H1 (cell line): ENCODE data around the gene AIFM1. TPM values are rescaled to one million over a fixed set of nuclear protein-coding genes. Genes with fewer than 3 reads are reported as not detected.

ENCODE experiments used
- CTCF ChIA-PET: fragments of 300-600 bp; sonication (Branson Sonifier 250); formaldehyde crosslinking; loops from one replicate; lab custom pipeline; 2021; ENCODE audit not compliant: partially characterized antibody; lab: Charles Lee
- POLR2A ChIA-PET: fragments of 300-600 bp; sonication (Branson Sonifier 250); formaldehyde crosslinking; loops from one replicate; lab custom pipeline; 2021; ENCODE audit warnings: inconsistent platforms; ENCODE audit not compliant: partially characterized antibody; lab: Charles Lee
- DNase-seq, 2 experiments: peaks; one replicate each; pipeline versions ENCODE4 v3.0.0 to v3.0.0-alpha.2; 2010 to 2022; ENCODE audit warnings: low spot score in 2 of 2, low read depth in 1 of 2, mixed read lengths in 1 of 2
- FAIRE-seq: peaks from 2 replicates; lab custom pipeline; 2011; peaks lifted over from hg19 to GRCh38; lab: Jason Lieb, UNC
- H2AFZ ChIP-seq: 2 replicates; pipeline ENCODE4 v1.8.1; 2012; ENCODE audit warnings: low read length, inconsistent platforms
- H2AK5ac ChIP-seq: 2 replicates; pipeline ENCODE4 v1.6.1; 2013; ENCODE audit warnings: low read depth, low read length
- H2BK120ac ChIP-seq: replicated peaks from 2 replicates; pipeline ENCODE3; 2013; ENCODE audit warnings: low read depth, low read length, inconsistent platforms
- H2BK12ac ChIP-seq: 2 replicates; pipeline ENCODE4 v1.6.1; 2013; ENCODE audit warnings: low read depth, low read length
- H2BK15ac ChIP-seq: 2 replicates; pipeline ENCODE4 v1.6.1; 2013; ENCODE audit warnings: low read length
- H2BK20ac ChIP-seq: 2 replicates; pipeline ENCODE4 v1.6.1; 2013; ENCODE audit warnings: low read length
- H2BK5ac ChIP-seq: 2 replicates; pipeline ENCODE4 v1.6.1; 2013; ENCODE audit warnings: low read depth, low read length
- H3K14ac ChIP-seq: 2 replicates; pipeline ENCODE4 v1.6.1; 2013; ENCODE audit warnings: inconsistent platforms; ENCODE audit not compliant: insufficient read length
- H3K18ac ChIP-seq: 2 replicates; pipeline ENCODE4 v1.6.1; 2013; ENCODE audit warnings: low read length; ENCODE audit errors: extremely low read depth
- H3K23ac ChIP-seq: 2 replicates; pipeline ENCODE4 v1.6.1; 2013; ENCODE audit warnings: inconsistent platforms; ENCODE audit not compliant: insufficient read length
- H3K23me2 ChIP-seq: 2 replicates; pipeline ENCODE4 v1.6.1; 2013; ENCODE audit warnings: low read depth, low read length
- H3K27ac ChIP-seq: 2 replicates; pipeline ENCODE4 v1.6.1; 2011; ENCODE audit warnings: low read depth, low read length, inconsistent platforms
- H3K27me3 ChIP-seq, 4 experiments: replicated peaks in 1 of 4; 1 replicate in 1 of 4; 2 replicates in 3 of 4; pipeline versions ENCODE4 v1.6.1 to v1.8.1; 2011 to 2013; ENCODE audit warnings: low read length in 3 of 4, mild to moderate bottlenecking in 3 of 4, inconsistent platforms in 2 of 4, mixed read lengths in 2 of 4, moderate library complexity in 1 of 4; ENCODE audit not compliant: control insufficient read depth in 3 of 4, insufficient read depth in 3 of 4; ENCODE audit errors: extremely low read depth in 1 of 4
- H3K36me3 ChIP-seq, 4 experiments: 2 replicates each; pipeline versions ENCODE4 v1.6.1 to v1.8.1; 2011 to 2013; ENCODE audit warnings: mild to moderate bottlenecking in 4 of 4, low read length in 3 of 4, moderate library complexity in 2 of 4, control low read depth in 1 of 4, inconsistent platforms in 1 of 4; ENCODE audit not compliant: insufficient read depth in 4 of 4, control insufficient read depth in 2 of 4
- H3K4ac ChIP-seq: replicated peaks from 2 replicates; pipeline ENCODE3; 2013; ENCODE audit warnings: low read length, low read depth, mixed read lengths, inconsistent platforms; ENCODE audit not compliant: insufficient read length
- H3K4me1 ChIP-seq, 4 experiments: replicated peaks in 1 of 4; 1 replicate in 1 of 4; 2 replicates in 3 of 4; pipeline versions ENCODE4 v1.6.1 to v1.8.1; 2011 to 2013; ENCODE audit warnings: low read length in 3 of 4, inconsistent platforms in 2 of 4, mixed read lengths in 1 of 4; ENCODE audit not compliant: insufficient read depth in 4 of 4, control insufficient read depth in 3 of 4
- H3K4me2 ChIP-seq, 2 experiments: 2 replicates each; pipeline versions ENCODE4 v1.6.1 to v1.8.1; 2011 to 2013; ENCODE audit warnings: low read depth in 2 of 2, low read length in 2 of 2, control low read depth in 1 of 2, inconsistent platforms in 1 of 2, mild to moderate bottlenecking in 1 of 2; ENCODE audit not compliant: insufficient read depth in 1 of 2
- H3K4me3 ChIP-seq, 4 experiments: fragments of 200-600, 300-600 bp in 1 of 4; sonication (generic), shearing (Covaris generic), sonication (Bioruptor Twin) in 1 of 4; 2 replicates each; pipeline versions ENCODE4 v1.5.1 to v1.8.1; 2011 to 2016; ENCODE audit warnings: low read length in 4 of 4, low read depth in 3 of 4, control low read depth in 2 of 4, inconsistent platforms in 2 of 4, mild to moderate bottlenecking in 2 of 4, mixed read lengths in 1 of 4, moderate library complexity in 1 of 4; ENCODE audit not compliant: insufficient read depth in 2 of 4; ENCODE audit errors: extremely low read depth in 1 of 4
- H3K56ac ChIP-seq: replicated peaks from 2 replicates; pipeline ENCODE3; 2013; ENCODE audit warnings: low read depth, mild to moderate bottlenecking, mixed read lengths, low read length, inconsistent platforms; ENCODE audit not compliant: insufficient read length
- H3K79me1 ChIP-seq: 2 replicates; pipeline ENCODE4 v1.6.1; 2013; ENCODE audit warnings: low read depth, low read length, control low read depth
- H3K79me2 ChIP-seq, 2 experiments: 2 replicates each; pipeline versions ENCODE4 v1.6.1 to v1.8.1; 2012 to 2013; ENCODE audit warnings: low read length in 2 of 2, mild to moderate bottlenecking in 2 of 2, inconsistent platforms in 1 of 2; ENCODE audit not compliant: insufficient read depth in 2 of 2, control insufficient read depth in 1 of 2
- H3K9ac ChIP-seq, 4 experiments: replicated peaks in 1 of 4; 1 replicate in 1 of 4; 2 replicates in 3 of 4; pipeline versions ENCODE4 v1.6.1 to v1.8.1; 2011 to 2013; ENCODE audit warnings: low read depth in 3 of 4, low read length in 3 of 4, control low read depth in 2 of 4, mild to moderate bottlenecking in 2 of 4, moderate library complexity in 2 of 4, inconsistent platforms in 1 of 4; ENCODE audit errors: extremely low read depth in 1 of 4
- H3K9me3 ChIP-seq, 2 experiments: 2 replicates each; pipeline versions ENCODE4 v1.6.1 to v1.8.1; 2012 to 2013; ENCODE audit warnings: mild to moderate bottlenecking in 2 of 2, moderate library complexity in 2 of 2, control low read depth in 1 of 2, inconsistent platforms in 1 of 2, low read depth in 1 of 2, low read length in 1 of 2, mixed read lengths in 1 of 2; ENCODE audit not compliant: insufficient read depth in 2 of 2
- H4K20me1 ChIP-seq, 2 experiments: replicated peaks in 1 of 2; 2 replicates each; pipeline versions ENCODE3 to v1.8.1; 2011 to 2013; ENCODE audit warnings: inconsistent platforms in 2 of 2, low read length in 2 of 2, mild to moderate bottlenecking in 1 of 2; ENCODE audit not compliant: insufficient read depth in 2 of 2, control insufficient read depth in 1 of 2
- H4K5ac ChIP-seq: 2 replicates; pipeline ENCODE4 v1.6.1; 2013; ENCODE audit warnings: low read length, low read depth, mixed read lengths, inconsistent platforms; ENCODE audit not compliant: insufficient read length
- H4K8ac ChIP-seq: 2 replicates; pipeline ENCODE4 v1.8.0; 2013; ENCODE audit warnings: mild to moderate bottlenecking, moderate library complexity, low read length, inconsistent platforms; ENCODE audit not compliant: insufficient read depth; ENCODE audit errors: extremely low read depth
- H4K91ac ChIP-seq: replicated peaks from 2 replicates; pipeline ENCODE3; 2013; ENCODE audit warnings: low read length, mixed read lengths, inconsistent platforms; ENCODE audit not compliant: insufficient read length
- BRCA1 ChIP-seq: IDR thresholded peaks from 2 replicates; pipeline ENCODE4 v1.6.1; 2012; ENCODE audit warnings: low read depth, low read length, improper control_type of control experiment
- CBX8 ChIP-seq: fragments of 300-800, 300-1000 bp; sonication (generic); IDR thresholded peaks from 2 replicates; pipeline ENCODE4 v1.7.1; 2016; ENCODE audit warnings: low read depth, low read length, borderline replicate concordance
- NANOG ChIP-seq: IDR thresholded peaks from 2 replicates; pipeline ENCODE4 v1.6.1; 2011; ENCODE audit warnings: low read length, low read depth, mild to moderate bottlenecking, inconsistent platforms; ENCODE audit not compliant: insufficient read depth, poor library complexity, severe bottlenecking
- YY1 ChIP-seq: IDR thresholded peaks from 2 replicates; pipeline ENCODE4 v1.6.1; 2011; ENCODE audit warnings: low read depth, mild to moderate bottlenecking, low read length
- WGBS, 2 experiments: shearing (Covaris generic) in 1 of 2; methylation state at CpG; one replicate each; pipeline versions ENCODE4 v1.1.6 to v1.1.7; 2013 to 2015; ENCODE audit warnings: low lambda C conversion rate in 2 of 2, mixed read lengths in 2 of 2, inconsistent platforms in 1 of 2, low coverage in 1 of 2, missing lambda C conversion rate in 1 of 2; ENCODE audit not compliant: insufficient replicate concordance in 2 of 2, insufficient coverage in 1 of 2, insufficient read length in 1 of 2; ENCODE audit errors: extremely low coverage in 1 of 2, missing lambda C conversion rate in 1 of 2; 5-methylcytosine and 5-hydroxymethylcytosine counted together
- polyA plus RNA-seq, 7 experiments: library from polyadenylated mRNA; depleted of rRNA in 3 of 7; stranded (reverse) in 5 of 7; unstranded in 2 of 7; fragments of >200 nt in 5 of 7; fragments of 200-250 nt in 2 of 7; gene quantifications; 1 replicate in 5 of 7; 2 replicates in 1 of 7; 4 replicates in 1 of 7; pipeline versions ENCODE4 v1.2.1 to v1.2.3, GENCODE V29; 2011 to 2013; ENCODE audit warnings: missing spikeins in 2 of 7, mixed read lengths in 2 of 7
- total RNA-seq: library from RNA; stranded (reverse); fragmentation: NEBNext Ultra II Directional; extraction: Animal tissue kit (Norgen Biotek cat#: 25700); gene quantifications from 2 replicates; pipeline ENCODE4 v1.2.1, GENCODE V29; 2021

The AIFM1 gene
- total and polyA plus RNA-seq, 2 of the 8 experiments (the other 6 are each of a cell fraction or from before 2014, with no cell fraction given) = 34.1 to 55.4 TPM

- H3K36me3 ChIP-seq = peaks cover 0 to 3% (median 0%) of the 10 kb centered on the region in 4 experiments; a peak in 1 of 8 replicates
- no peak overlapping the region for H4K8ac ChIP-seq
- no peak overlapping the region for H3K18ac ChIP-seq
- CTCF ChIA-PET = interaction anchor here (1.0 to 4.7 kb wide), 3 partner anchors 25 to 46 kb away, joined by 3 to 23 read pairs (median 5); no protein-coding TSS in a partner anchor
- H3K56ac ChIP-seq = no peak overlapping the region
- H3K9me3 ChIP-seq = no peaks in the 10 kb centered on the region
- H2AK5ac ChIP-seq = no peak overlapping the region
- peaks cover 0 to 4% of the 10 kb centered on the region in 2 experiments for H4K20me1 ChIP-seq
- no peak overlapping the region for H3K4me2 ChIP-seq
- H3K27ac ChIP-seq = no peak overlapping the region
- H4K5ac ChIP-seq = no peak overlapping the region
- no peaks in the 10 kb centered on the region for H3K79me2 ChIP-seq
- no peak overlapping the region for H3K4ac ChIP-seq
- H3K4me1 ChIP-seq = peaks cover 0 to 11% (median 0%) of the 10 kb centered on the region in 4 experiments; a peak in 3 of 7 replicates
- no peak overlapping the region for H2BK20ac ChIP-seq
- H3K14ac ChIP-seq = no peak overlapping the region
- H2BK5ac ChIP-seq = no peak overlapping the region
- POLR2A ChIA-PET = no interaction called here
- H3K9ac ChIP-seq = no peak overlapping the region
- peaks cover 12 to 21% (median 17%) of the 10 kb centered on the region in 4 experiments; a peak in 6 of 7 replicates for H3K27me3 ChIP-seq
- no peak overlapping the region for H3K4me3 ChIP-seq
- no peak for FAIRE-seq
- H3K79me1 ChIP-seq = no peaks in the 10 kb centered on the region
- no peak overlapping the region for H2BK120ac ChIP-seq
- no peak overlapping the region for H3K23ac ChIP-seq
- no peak overlapping the region for H2AFZ ChIP-seq
- no peak for DNase-seq
- WGBS, 2 experiments = 85% methylated on average over 2 of the region's 3 CpGs; no CpG with 5 or more reads in 1 of the 2 experiments
- no peaks in the 10 kb centered on the region; the same call in 1 of the 2 replicates for H3K23me2 ChIP-seq
- no peak overlapping the region for H2BK15ac ChIP-seq
- no peak overlapping the region for H2BK12ac ChIP-seq
- H4K91ac ChIP-seq = no peak overlapping the region
- no peak for TF ChIP-seq YY1
- no peak for TF ChIP-seq CBX8
- TF ChIP-seq NANOG = no peak
- no peak for TF ChIP-seq BRCA1
These were observed 60.4 kb downstream of the AIFM1 start for GRCh38 chrX:130105244-130105643.
